Activated T-helper 1 cell treated with Interleukin-2 at 50 U/mL for 16 hours (primary cell): ENCODE measurements around the gene LARGE1.

Source experiments
- DNase-seq: peaks from one replicate; pipeline ENCODE4 v3.0.0-alpha.2; 2020; ENCODE audit warnings: low read depth

The LARGE1 gene

DNA sequence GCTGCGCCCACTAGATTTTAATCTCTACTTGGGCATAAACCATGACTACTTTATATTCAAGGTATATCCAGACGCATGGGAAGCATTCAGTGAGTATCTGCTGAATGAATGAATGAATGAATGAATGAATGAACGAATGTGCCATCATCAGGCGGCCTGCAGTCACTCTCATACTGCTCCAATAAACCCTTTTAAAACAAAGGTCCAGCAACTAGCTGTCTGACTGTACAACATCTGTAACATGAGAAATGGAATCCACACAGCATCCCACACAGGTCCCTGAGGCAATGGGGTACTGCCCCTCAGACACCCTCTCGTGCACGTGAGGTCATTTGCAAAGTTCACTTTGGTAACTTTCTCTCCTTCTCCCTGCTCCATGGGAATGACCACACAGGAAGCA, 147.5 kb downstream of the LARGE1 start:
- DNase-seq = no peak

DNA sequence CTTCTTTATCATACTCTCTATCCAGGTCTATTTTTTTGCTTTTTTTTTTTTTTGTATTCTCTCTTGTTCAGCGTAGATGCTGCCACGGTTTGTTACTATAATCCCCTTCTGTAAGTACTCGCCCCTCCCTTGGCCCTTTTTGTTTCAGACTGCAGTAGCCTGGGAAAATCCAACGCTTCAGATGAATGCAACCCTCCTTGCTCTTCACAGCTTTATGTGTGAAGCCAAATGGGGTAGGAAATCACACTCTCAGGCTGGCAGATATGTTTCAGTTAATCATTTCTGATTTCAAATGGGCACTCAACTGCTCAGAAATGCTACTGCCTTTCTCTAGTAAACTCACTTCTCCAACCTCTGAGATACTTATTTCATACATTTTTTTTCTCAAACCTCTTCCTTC, 149.1 kb downstream of the LARGE1 start:
- DNase-seq = no peak

DNA sequence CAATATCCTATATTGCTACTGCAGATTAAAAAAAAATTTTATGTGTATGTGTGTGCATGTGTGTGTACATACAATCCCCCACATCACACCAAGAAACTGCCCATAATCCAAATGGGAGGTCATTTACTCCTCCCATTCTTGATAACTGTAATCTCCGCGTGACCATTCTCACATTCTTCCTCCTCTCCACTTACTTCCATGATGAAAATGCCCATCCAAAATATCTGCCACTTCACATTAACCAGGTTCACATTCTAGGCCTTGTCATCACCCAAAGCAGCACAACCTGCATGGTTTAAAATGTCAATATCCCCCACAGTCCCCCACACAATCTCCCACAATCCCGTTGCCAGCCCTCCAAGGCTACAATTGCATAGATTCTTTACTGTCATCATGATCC, 149.6 kb downstream of the LARGE1 start:
- DNase-seq = no peak

DNA sequence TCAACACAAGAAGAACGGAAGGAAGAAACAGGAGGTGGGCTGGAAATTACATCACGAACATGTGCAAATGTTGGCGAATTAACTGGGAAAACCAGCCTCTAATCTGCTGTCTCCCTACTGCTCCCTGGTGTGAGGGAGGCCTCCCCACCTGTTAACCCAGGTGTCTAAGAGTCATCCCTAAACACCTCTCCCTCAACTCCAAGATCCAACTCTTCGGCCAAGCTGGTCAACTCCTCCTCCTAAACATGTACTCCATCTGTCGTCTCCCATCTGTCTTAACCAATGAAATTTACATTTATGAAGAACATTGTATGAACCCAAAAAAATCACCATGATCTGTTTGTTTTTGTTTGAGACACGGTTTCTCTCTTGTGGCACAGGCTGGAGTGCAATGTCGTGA, 154.2 kb downstream of the LARGE1 start:
- DNase-seq = no peak

DNA sequence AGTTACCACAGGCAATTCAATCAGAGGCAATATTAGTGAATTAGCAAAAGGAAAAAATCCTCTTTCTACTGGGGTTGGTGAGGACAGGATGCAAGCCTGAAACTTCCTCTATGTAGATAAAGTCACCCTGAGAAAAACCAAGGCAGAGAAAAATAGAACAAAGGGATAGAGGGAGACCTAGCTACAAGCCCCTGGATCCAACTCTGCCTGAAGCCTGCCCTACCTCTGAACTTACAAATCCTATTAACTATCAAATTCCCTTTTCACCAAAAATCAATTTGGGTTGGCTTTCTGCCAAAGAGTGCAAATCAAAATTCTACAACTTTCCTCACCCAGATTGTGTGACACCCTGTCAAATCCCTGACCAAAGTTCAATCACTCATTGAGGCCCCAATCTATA, 161.3 kb downstream of the LARGE1 start:
- DNase-seq = no peak

DNA sequence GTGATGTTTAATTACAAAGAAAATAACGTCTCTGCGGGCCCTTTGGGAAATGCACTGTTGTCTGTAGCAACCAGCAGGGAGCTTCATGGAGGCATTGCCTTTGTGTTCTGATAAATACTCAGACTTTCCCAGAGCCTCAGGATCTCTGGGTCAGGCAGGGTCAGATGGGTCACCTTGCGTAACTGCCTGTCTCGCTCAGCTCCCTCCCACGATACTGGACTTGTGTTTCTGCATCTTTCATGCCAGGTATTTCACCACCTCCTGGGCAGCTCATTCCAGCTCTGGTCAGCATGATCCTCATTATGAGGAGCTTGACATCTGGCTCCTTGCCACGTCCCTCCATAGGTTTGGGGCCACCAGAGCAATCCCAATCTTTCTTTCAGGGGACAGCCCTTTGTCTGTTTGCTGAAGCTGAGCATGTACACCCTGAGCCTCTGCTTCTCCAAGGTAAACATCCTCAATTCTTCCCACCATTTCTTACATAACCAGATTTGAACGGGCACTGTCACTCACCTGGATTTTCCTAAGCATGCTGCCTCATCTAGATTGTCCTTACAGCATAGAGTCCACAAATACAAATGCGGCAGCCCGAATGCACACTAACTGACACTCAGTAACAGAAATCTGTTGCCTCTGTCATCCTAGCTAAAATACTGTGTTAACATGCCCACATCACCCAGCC, 162.3 kb downstream of the LARGE1 start:
- no peak for DNase-seq

DNA sequence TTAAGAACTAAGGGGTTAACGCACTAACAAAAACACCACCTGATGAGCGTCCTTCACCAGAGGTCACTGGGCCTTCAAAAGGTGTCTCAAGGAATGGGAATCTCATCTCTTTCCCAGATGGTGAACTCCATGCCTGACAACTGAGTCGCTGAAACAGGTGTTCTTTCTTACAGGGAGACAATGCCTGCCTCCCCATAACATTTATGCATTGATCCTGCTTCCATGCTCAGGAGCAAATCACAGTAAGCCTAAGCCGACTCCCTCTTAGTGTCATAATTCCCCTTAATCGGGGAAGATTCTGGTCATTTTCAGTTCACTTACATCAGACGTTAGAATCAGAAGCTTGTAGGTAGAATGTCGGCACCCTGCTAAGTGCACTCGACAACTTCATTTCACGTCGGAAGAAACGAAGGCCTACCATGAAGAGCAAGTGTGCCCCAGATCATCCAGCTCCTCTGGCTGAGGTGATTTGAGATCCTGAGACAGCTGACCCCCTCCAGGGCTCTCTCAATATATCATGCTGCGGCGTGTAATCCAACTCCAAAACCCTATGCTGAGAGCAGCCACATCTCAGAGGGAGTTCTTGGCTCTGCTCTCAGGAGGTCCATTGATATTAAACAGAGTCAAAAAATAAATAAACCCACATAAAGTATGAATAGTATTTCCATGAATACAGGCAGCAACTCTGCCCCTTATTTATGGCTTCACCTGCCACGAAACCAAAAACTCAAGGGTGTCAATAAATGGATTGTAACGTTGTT, 163.1 kb downstream of the LARGE1 start:
- DNase-seq = no peak

DNA sequence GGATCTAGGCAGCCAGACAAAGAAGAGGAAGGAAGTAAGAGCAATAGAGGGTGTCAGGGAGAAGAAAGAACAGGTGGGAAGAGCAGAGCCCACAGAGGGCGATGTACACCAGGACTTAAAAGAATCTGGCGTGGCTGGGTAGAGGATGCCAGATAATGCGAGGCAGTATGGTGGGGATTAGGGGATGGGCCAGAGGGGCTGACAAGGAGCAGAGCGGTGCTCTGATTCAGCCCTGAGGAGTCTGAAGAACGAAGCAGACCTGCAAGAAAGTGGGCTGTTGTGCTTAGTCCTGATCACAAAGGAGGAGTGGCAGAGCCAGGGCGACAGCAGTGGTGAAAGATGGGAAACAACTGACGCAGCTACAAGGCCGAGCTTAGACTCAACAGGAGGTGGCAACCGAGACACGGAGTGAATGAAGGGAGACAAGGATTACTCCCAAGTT, 163.7 kb downstream of the LARGE1 start:
- DNase-seq = no peak

DNA sequence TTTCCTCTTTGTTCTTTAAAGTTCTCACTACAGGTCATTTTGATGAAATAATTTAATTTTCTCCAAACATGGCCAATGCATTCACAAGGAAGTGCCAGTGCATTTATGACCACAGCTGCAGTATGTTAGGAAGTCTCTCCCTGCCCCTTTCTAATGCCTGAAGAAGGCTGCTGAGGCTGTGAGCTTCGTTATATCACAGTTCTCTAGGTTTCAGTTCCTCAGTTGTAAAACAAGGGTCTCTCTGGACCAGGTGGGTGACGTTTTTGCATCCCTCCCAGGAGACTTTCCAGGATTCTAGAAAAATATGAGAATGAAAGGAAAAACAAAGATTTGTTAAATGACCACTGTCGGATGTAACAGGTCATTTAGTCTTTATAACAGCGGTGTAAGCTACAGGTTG, 171.6 kb downstream of the LARGE1 start:
- DNase-seq = no peak

DNA sequence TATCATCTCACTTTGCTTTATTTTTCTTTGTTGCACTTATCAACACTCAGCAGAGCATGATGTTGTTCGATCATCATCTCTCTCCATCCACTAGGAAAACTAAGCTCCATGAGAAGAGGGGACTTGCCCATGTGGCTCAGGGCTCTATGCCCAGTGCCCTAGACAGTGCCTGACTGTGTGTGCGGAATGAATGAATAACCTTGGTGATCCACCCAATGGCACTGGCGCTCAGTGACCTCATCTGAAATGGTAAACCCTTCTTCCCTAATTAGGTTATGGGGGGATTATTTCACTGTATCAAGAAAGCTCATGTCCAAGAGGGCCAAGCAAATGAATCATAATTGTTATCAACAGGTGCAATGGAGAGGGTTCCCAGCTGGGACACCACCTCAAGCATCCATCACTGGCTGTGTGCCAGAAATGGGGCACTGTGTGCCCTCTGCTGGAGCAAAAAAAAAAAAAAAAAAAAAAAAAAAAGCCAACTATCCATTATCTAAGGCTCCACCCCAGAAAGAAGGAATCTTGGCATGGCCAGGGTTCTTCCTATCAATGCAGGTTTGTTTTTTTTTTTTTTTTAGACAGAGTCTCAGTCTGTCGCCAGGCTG, 172.6 kb downstream of the LARGE1 start:
- no peak for DNase-seq

DNA sequence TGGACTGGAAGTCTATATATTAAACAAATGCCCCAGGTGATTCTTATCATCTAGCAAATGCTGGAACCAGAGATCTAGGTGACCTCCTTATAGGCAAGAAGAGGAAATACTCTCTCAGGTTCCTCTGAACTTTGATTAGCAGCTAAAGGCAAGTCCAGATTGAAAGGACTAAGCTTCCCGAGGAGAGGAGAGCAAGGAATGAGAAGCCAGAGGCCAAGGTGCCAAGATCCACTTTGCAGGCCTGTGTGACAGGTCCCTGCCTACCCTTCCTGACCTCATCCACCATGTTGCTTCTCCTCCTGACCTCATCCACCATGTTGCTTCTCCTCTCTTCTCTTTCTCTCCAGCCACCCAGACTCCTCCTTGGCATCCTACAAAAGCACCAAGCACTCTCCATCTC, 173.2 kb downstream of the LARGE1 start:
- no peak for DNase-seq

DNA sequence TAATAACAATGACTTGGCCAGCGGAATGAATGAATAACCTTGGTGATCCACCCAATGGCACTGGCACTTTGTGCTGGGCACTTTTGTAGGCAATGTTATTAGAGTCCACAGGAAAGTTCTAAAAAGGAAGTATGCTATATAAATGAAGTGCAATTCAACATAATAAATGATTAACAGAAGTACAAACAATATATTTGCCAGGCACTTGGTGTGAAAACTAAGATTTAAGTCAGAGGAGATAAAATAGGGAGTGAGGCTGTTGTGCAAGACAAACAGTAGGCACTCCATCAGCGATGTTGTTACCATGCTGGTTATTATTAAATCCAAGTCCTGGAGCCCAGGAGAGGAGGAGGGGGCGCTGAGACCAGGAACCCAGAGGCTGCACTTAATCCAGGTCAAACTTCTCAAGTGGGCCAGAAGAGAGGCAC, 173.8 kb downstream of the LARGE1 start:
- no peak for DNase-seq

DNA sequence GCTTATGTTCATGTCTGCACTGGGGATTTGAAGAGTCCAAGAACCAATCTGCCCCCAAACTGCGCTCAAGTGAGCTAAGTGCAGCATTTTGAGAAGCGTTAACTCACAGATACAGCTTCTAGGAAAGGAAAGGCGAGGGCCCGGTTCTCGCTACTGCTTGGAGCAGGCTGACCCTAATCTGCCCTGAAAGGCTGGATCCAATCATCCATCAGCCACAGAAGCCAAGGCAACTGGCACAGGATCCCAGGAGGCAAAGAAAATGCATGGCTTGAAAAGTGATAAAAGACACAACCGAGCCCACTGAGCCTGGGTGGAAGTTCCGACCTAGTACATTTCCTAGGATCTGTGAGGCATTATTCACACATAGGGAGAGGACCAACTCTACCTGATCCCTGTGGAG, 174.8 kb downstream of the LARGE1 start:
- no peak for DNase-seq

DNA sequence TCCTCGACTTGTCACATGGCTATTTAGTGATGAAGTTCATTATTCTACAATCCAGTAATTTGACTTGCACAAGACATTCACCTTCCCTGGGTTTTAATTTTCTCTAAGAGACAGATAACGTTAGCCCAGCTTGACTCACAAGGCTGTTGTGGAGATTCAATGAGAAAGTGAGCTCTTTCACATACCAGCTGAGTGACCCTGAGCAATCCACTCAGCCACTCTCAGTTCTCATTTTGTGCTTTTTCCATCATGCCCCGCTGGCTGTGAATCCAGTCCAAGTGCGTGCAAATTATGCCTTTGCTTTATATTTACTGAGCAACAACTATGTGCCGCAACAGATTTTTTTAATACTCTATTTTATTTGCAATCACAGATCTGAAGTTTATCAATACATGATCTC, 176.5 kb downstream of the LARGE1 start:
- DNase-seq = no peak

DNA sequence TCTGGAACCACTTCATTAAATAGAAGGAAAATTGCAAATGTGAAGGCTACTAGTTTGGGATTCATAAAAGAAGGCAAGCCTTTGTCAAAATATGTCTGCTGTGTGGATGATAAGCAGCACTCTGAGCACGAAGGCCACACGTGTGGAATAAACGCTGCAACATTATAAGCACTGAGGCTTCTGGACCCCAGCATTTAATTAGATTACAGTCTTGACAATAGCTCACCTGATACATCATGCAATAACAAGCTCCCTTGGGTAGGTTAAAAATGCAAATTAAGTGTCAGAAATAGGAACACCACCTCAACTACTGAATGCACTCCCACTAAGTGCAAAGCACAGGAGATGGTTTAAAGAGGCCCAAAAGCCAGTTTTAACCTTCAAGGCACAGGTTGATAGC, 179.3 kb downstream of the LARGE1 start:
- no peak for DNase-seq

DNA sequence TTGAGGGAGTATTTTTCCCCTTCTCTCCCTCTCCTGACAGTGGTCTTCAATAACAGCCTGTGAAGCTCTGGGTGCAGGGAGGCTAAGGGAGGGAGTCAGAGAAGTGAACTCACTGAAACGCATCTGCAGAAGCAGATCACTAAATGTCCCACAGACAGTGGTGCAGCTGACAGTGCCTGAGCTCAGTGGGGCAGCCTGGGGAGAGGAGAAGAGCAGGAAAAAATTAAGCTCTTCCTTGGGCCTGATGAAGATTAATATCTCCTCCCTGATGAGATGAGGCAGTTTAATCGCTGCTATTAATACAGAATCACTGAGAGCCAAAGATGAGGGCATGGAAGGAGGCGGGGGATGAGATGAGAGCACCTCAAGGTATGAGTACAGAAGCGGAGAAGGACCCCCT, 180.8 kb downstream of the LARGE1 start:
- no peak for DNase-seq

DNA sequence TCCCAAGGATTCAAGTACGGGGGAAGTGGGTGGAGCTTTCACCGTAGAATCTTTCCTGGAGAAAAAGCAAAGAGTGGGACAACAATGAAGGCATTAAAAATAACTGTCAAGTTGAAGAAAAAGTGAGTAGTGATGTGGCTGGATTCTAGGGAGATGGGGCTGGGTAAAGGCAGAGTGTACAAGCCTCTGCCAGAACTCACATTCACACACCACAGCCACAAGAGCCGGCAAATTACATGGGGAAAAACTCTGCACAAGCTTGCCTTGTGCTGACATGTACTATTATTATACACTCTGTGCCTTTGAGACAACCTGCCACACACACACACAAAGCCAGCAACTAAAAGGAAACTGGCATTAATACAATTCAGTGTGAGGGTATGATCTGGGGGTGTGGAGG, 182.6 kb downstream of the LARGE1 start:
- DNase-seq = no peak

DNA sequence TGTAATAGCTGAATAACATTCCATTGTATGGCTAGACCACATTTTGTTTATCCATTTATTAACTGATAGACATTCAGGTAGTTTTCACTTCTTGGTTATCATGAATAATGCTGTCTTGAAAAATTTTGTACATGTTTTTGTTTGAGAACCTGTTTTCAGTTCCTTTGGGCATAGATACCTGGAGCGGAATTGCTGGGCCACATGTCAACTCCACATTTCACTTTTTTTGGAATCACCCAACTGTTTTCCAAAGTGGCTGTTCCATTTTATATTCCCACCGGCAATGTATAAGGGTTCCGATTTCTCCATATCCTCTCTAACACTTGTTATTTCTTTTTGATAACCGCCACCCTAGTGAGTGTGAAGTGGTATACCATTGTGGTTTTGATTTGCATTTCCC, 184.3 kb downstream of the LARGE1 start:
- DNase-seq = no peak

DNA sequence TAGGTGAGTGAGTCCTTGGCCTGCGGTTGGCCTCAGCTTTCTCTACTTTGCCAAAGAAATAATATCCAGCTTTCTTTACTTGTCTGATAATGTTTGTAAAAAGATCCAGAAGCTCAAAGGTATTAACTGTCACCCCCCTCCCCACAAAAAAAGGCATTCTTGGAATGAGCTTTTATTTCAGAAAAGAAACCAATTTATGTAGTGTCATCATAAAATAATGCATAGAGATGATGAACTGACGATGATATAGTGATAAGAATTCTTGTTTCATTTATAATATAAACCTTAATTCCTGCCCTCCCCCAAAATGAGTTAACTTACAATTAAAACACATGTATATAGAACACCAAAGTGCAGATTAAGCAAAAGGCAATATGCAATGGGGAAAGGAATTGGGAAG, 191.4 kb downstream of the LARGE1 start:
- DNase-seq = no peak

DNA sequence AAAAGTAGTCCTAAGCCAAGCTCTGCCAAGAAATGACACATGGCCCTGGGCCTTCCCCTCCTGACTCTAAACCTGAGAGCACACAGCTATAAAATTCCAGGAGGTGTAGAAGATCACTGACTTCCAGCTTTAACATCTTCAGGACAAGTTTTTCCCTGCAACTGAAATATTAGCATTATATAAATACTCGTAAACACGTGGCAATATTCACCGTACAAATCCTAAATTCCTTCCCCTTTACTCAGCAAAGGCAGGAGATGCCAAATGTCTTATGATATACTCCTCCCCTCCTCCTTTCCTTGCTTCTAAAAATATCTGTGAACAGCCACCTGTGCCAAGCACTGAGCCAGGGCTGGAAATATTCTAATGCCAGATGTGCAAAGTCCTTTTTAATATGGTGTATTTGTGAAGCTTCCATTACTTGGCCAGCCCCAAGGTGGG, 194.0 kb downstream of the LARGE1 start:
- DNase-seq = no peak

DNA sequence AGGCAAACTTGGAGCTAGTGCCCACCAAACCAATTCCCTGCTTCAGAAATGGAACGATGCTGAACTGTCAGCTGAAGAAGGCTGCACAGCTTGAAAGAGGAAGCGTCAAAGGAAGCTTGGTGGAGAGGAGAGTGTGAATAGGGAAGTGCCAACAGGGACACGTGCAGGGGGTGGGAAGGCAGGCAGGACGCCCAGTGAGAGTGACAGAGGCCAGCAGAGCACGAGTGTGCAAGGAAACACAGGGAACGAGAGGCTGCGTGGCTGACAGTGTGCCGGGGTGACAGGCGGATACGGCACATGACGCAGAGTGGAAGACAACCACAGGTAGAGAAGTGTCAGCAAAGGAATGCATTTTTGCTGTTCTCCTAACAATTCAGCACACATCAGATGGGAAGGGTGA, 196.4 kb downstream of the LARGE1 start:
- no peak for DNase-seq

DNA sequence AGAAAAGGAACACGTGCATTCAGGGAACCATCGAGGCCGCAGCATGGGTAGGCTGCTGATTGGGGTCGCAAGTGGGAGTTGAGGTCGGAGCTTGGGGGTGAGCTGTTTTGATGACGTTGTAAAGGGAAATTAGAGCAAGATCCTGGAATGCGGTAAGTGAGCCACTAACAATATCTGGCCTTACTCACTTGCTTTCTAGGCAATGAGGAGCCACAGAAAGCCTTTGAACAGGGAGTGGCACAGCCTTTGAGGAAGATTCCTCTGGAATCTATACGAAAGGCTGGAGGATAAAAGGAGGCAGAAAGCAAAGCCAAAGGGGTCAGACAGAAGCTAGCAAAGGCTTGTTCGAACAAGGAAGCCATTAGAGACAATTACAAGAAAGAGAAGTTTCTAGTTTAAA, 197.5 kb downstream of the LARGE1 start:
- no peak for DNase-seq

DNA sequence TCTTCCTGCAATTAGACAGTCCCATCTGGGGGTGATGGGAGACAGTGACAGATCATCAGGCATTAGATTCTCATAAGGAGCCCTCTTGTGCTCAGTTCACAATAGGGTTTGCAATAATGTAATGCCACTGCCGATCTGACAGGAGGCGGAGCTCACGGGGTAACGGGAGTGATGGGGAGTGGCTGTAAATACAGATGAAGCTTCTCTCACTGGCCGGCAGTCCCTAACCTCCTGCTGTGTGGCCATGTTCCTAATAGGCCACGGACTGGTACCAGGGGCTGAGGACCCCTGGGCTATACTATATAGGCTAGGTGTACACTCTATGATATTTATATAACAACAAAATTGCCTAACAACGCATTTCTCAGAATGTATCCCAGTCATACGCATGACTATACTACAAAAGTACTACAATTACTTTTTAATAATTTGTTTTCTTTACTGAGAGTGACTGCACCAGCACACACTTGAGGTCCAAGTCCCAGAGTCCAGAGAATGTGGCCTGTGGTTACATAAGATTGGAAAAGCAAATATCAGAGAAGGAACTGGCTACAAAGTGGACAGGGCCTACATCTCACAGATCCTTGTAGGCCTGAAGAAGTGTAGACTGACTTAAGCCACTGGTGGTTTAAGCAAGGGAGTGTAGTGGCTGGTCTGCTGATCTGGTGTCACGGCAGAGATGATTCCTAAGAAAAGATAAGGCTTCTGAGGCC, 200.0 kb downstream of the LARGE1 start:
- no peak for DNase-seq
